OCI-LY7 (cell line): ENCODE data around the gene SEC24D. TPM values are rescaled to one million over a fixed set of nuclear protein-coding genes. Genes with fewer than 3 reads are reported as not detected.

Experiments used
- BruUV-seq: library from RNA; stranded (reverse); fragments of 400-500 nt; replicated peaks from 2 replicates; lab custom pipeline; 2021; lab: Mats Ljungman, UMichigan
- CTCF ChIA-PET: fragments of 300-600 bp; sonication (Branson Sonifier 250); formaldehyde crosslinking; loops from one replicate; lab custom pipeline; 2022; ENCODE audit warnings: antibody characterized with exemption; ENCODE audit not compliant: unreplicated experiment; lab: Charles Lee
- POLR2A ChIA-PET: fragments of 300-600 bp; sonication (Branson Sonifier 250); formaldehyde crosslinking; loops from one replicate; lab custom pipeline; 2022; ENCODE audit warnings: antibody characterized with exemption; lab: Charles Lee
- DNase-seq: peaks from one replicate; pipeline ENCODE4 v3.0.0-alpha.2; 2015; ENCODE audit warnings: low spot score
- H2AFZ ChIP-seq: fragments of 200-600 bp; sonication (generic), shearing (Covaris generic); 2 replicates; pipeline ENCODE4 v1.6.1; 2014; ENCODE audit warnings: mild to moderate bottlenecking, antibody characterized with exemption, low read length, moderate library complexity
- H3K27ac ChIP-seq: fragments of 200-600 bp; sonication (generic); 2 replicates; pipeline ENCODE4 v1.5.1; 2014; ENCODE audit warnings: mixed run types, low read depth, mild to moderate bottlenecking, moderate library complexity, low read length, inconsistent platforms; ENCODE audit not compliant: poor library complexity, severe bottlenecking
- H3K36me3 ChIP-seq: fragments of 200-600 bp; sonication (generic); 2 replicates; pipeline ENCODE4 v1.6.1; 2014; ENCODE audit warnings: mild to moderate bottlenecking, antibody characterized with exemption, low read length, moderate library complexity, mixed read lengths; ENCODE audit not compliant: insufficient read depth
- H3K4me1 ChIP-seq: fragments of 200-600 bp; sonication (generic); 2 replicates; pipeline ENCODE4 v1.5.1; 2014; ENCODE audit warnings: mild to moderate bottlenecking, low read length; ENCODE audit not compliant: insufficient read depth, poor library complexity, severe bottlenecking
- H3K4me2 ChIP-seq: fragments of 200-600 bp; sonication (generic); 2 replicates; pipeline ENCODE4 v1.6.1; 2014; ENCODE audit warnings: mild to moderate bottlenecking, low read length
- H3K4me3 ChIP-seq: fragments of 200-600 bp; sonication (generic); 2 replicates; pipeline ENCODE4 v1.5.1; 2014; ENCODE audit warnings: mild to moderate bottlenecking, low read depth, low read length; ENCODE audit not compliant: poor library complexity, severe bottlenecking
- H3K79me2 ChIP-seq: fragments of 200-600 bp; sonication (generic); 2 replicates; pipeline ENCODE4 v1.6.1; 2016; ENCODE audit warnings: low read depth, mild to moderate bottlenecking, low read length, moderate library complexity, mixed read lengths; ENCODE audit not compliant: insufficient read depth
- H3K9me2 ChIP-seq: fragments of 200-600 bp; sonication (generic); 2 replicates; pipeline ENCODE4 v1.6.1; 2016; ENCODE audit warnings: mild to moderate bottlenecking, low read length, mixed read lengths; ENCODE audit not compliant: insufficient read depth
- H3K9me3 ChIP-seq: fragments of 200-600 bp; sonication (generic); 2 replicates; pipeline ENCODE4 v1.6.1; 2014; ENCODE audit warnings: mild to moderate bottlenecking, mixed run types, low read length, mixed read lengths
- H4K20me1 ChIP-seq: fragments of 200-600 bp; sonication (generic); 2 replicates; pipeline ENCODE4 v1.6.1; 2014; ENCODE audit warnings: mild to moderate bottlenecking, antibody characterized with exemption, low read length, moderate library complexity, mixed read lengths; ENCODE audit not compliant: insufficient read depth
- EZH2phosphoT487 ChIP-seq: fragments of 200-600 bp; sonication (generic); IDR thresholded peaks from 2 replicates; pipeline ENCODE4 v1.6.1; 2018; ENCODE audit warnings: low read depth, borderline replicate concordance, mild to moderate bottlenecking, mixed run types, antibody characterized with exemption, low read length, moderate library complexity, mixed read lengths
- intact Hi-C: fragments of 100-400 bp; cut with micrococcal nuclease; formaldehyde crosslinking; loops from one replicate; pipeline ENCODE4 v1.10.0; 2022; ENCODE audit not compliant: unreplicated experiment
- total RNA-seq, 2 experiments: library from RNA; depleted of rRNA in 1 of 2; stranded (reverse); fragments of >200 nt in 1 of 2; shearing (Covaris generic) in 1 of 2; gene quantifications; 2 replicates each; pipeline ENCODE4 v1.2.3, GENCODE V29; 2014 to 2022
- TF ChIP-seq, protein P1 (sequence below): fragments of 200-600 bp; sonication (generic); conservative IDR thresholded peaks from 2 replicates; pipeline ENCODE4 v1.5.1; 2014; ENCODE audit warnings: mild to moderate bottlenecking, antibody characterized with exemption, low read length, moderate library complexity, mixed read lengths

The SEC24D gene
- total RNA-seq, 2 experiments from 2014 or later: 15.1 to 56.1 TPM

- TF ChIP-seq, protein P1, sequence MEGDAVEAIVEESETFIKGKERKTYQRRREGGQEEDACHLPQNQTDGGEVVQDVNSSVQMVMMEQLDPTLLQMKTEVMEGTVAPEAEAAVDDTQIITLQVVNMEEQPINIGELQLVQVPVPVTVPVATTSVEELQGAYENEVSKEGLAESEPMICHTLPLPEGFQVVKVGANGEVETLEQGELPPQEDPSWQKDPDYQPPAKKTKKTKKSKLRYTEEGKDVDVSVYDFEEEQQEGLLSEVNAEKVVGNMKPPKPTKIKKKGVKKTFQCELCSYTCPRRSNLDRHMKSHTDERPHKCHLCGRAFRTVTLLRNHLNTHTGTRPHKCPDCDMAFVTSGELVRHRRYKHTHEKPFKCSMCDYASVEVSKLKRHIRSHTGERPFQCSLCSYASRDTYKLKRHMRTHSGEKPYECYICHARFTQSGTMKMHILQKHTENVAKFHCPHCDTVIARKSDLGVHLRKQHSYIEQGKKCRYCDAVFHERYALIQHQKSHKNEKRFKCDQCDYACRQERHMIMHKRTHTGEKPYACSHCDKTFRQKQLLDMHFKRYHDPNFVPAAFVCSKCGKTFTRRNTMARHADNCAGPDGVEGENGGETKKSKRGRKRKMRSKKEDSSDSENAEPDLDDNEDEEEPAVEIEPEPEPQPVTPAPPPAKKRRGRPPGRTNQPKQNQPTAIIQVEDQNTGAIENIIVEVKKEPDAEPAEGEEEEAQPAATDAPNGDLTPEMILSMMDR: no peak
- TF ChIP-seq EZH2phosphoT487: no peak
- Histone ChIP-seq H4K20me1 (no peaks in the 10 kb centered on the region), H3K4me1 (peaks cover 11% of the 10 kb centered on the region), H3K4me3 (no peak overlapping the region), H3K9me2 (no peaks in the 10 kb centered on the region), H3K79me2 (no peaks in the 10 kb centered on the region), H3K36me3 (peaks cover 62% of the 10 kb centered on the region), H3K4me2 (no peak overlapping the region), H3K9me3 (no peaks in the 10 kb centered on the region), H2AFZ (no peak overlapping the region), H3K27ac (no peak overlapping the region)
- no TSS peak for BruUV-seq
- CTCF ChIA-PET: no interaction called here
- no peak for DNase-seq
- POLR2A ChIA-PET: interaction anchor here (0.7 to 0.9 kb wide), 2 partner anchors 7 to 106 kb away, joined by 3 read pairs; no protein-coding TSS in a partner anchor
- intact Hi-C loops: no loop called here
Observed at GRCh38 chr4:118749347-118749988, 86.5 kb downstream of the SEC24D start.

DNA sequence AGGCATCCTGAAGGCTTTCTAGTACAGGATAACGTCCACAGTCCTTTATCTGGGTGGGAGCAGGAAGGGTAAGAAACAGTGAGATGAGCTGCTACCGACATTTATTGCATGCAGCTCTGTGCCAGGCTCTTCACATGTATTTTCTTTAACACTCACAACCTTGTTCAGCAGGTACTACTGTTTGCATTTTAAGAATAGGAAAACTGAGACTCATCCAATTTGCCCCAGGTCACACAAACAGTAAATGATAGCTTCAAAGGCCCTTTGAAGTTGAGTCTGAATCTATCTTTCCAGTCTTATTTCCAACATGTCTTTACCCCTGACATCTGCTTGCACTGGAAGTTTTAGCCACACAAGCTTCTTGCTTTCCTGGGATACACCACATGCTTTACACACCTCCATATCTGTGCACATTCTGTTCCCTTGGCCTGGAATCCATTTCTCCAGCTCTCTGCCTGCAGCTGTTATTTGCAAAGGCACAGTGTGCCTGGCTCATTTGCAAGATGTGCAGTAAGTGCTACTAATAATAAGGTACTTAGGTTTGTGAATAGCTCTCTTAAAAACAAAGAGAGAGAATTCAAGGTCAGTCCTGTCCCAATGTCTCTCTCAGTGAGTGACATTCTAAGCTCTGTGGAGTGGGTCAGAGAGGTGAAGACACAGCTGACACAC lies 89.5 kb downstream of the SEC24D start:
- no peaks in the 10 kb centered on the region for H3K79me2 ChIP-seq
- TF ChIP-seq, protein P1: no peak
- TF ChIP-seq EZH2phosphoT487: no peak
- no TSS peak for BruUV-seq
- no peak overlapping the region for H3K4me3 ChIP-seq
- no peaks in the 10 kb centered on the region for H3K4me1 ChIP-seq
- H3K36me3 ChIP-seq: peaks cover 61% of the 10 kb centered on the region
- no peaks in the 10 kb centered on the region for H3K9me2 ChIP-seq
- no peak overlapping the region for H3K4me2 ChIP-seq
- ChIA-PET CTCF (no interaction called here), POLR2A (interaction anchor here (0.6 to 3.0 kb wide), 10 partner anchors 9 to 434 kb away, joined by 3 to 21 read pairs (median 4); no protein-coding TSS in a partner anchor)
- DNase-seq: no peak
- no peak overlapping the region for H2AFZ ChIP-seq
- H4K20me1 ChIP-seq: no peaks in the 10 kb centered on the region
- H3K9me3 ChIP-seq: no peaks in the 10 kb centered on the region
- intact Hi-C loops: no loop called here
- H3K27ac ChIP-seq: no peak overlapping the region

DNA sequence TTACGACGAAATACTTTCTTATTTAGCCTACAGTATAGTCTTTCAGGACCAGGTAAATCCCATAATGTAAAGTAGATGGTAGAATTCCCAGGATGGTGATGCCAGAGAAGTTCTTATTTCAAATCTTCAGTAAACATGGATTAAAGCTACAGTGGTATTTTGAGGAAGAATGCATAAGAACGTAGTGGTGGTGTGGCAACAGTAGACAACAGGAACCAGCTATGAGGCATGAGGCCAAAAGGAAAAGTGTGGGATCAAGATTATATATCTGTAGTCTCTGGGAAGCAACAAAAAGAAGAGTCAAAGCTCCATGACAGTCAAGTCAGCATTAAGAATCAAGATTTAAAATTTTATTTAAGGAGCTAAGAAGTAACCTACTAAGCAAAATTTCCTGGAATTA lies 90.6 kb downstream of the SEC24D start:
- Histone ChIP-seq H3K9me2 (no peaks in the 10 kb centered on the region), H4K20me1 (no peaks in the 10 kb centered on the region), H2AFZ (no peak overlapping the region), H3K27ac (no peak overlapping the region), H3K4me3 (no peak overlapping the region), H3K9me3 (no peaks in the 10 kb centered on the region), H3K4me1 (no peaks in the 10 kb centered on the region), H3K4me2 (no peak overlapping the region), H3K79me2 (no peaks in the 10 kb centered on the region), H3K36me3 (peaks cover 57% of the 10 kb centered on the region)
- TF ChIP-seq, protein P1: no peak
- POLR2A ChIA-PET: interaction anchor here (0.6 to 3.0 kb wide), 9 partner anchors 10 to 113 kb away, joined by 3 to 21 read pairs (median 4); no protein-coding TSS in a partner anchor
- intact Hi-C loops: no loop called here
- no TSS peak for BruUV-seq
- no peak for DNase-seq
- CTCF ChIA-PET: no interaction called here
